Testis (tissue), 3 donors: ENCODE results near the gene PDLIM5. TPM values are rescaled to one million over a fixed set of nuclear protein-coding genes. Genes with fewer than 3 reads are reported as not detected.
"Not testable (repeated sequence)": the region's sequence is repeated elsewhere in the genome, so short reads cannot be mapped to it uniquely, and the experiment has no call there.

Experiments used
- DNase-seq: peaks from one replicate; pipeline ENCODE4 v3.0.0-alpha.2; 2019
- H3K27ac ChIP-seq, 2 donors: fragments of 200-600 bp; sonication (generic); one replicate each; pipeline ENCODE4 v1.5.1; 2019
- H3K27me3 ChIP-seq: fragments of 200-600 bp; sonication (generic); one replicate; pipeline ENCODE4 v1.5.1; 2019
- H3K36me3 ChIP-seq: fragments of 200-600 bp; sonication (generic); one replicate; pipeline ENCODE4 v1.5.1; 2017; ENCODE audit warnings: low read depth; ENCODE audit errors: missing control alignments
- H3K4me1 ChIP-seq: fragments of 200-600 bp; sonication (generic); one replicate; pipeline ENCODE4 v1.5.1; 2019
- H3K4me3 ChIP-seq, 2 donors: fragments of 200-600 bp; sonication (generic); one replicate each; pipeline ENCODE4 v1.5.1; 2017 to 2019
- H3K9me3 ChIP-seq: fragments of 200-600 bp; sonication (generic); one replicate; pipeline ENCODE4 v1.5.1; 2017
- POLR2A ChIP-seq: fragments of 450-650 bp; IDR thresholded peaks from one replicate; pipeline ENCODE4 v1.6.1; 2017; ENCODE audit warnings: antibody characterized with exemption, mild to moderate bottlenecking, moderate library complexity
- WGBS, 2 donors: methylation state at CpG; one replicate each; pipeline ENCODE4 v1.1.5; 2018; 5-methylcytosine and 5-hydroxymethylcytosine counted together
- intact Hi-C: fragments of 100-400 bp; cut with DNase I; formaldehyde crosslinking; loops from one replicate; pipeline ENCODE4 v1.15.1; 2023; ENCODE audit warnings: low total_unique reads
- polyA plus RNA-seq: library from polyadenylated mRNA; stranded (reverse); fragments of 350-450 nt; fragmentation: Illumina TruSeq; extraction: RNeasy Lipid Tissue Mini Kit (QIAGEN cat#74804); gene quantifications from one replicate; pipeline ENCODE4 v1.2.3, GENCODE V29; 2014; ENCODE audit warnings: low read depth, low replicate concordance; ENCODE audit not compliant: insufficient read depth
- total RNA-seq, 2 donors: library from RNA; depleted of rRNA; stranded (reverse); fragments of >200 nt; gene quantifications; one replicate each; pipeline ENCODE4 v1.2.3, GENCODE V29; 2016
- TF ChIP-seq, protein P1 (sequence below), 3 experiments: fragments of 450-650 bp in 2 of 3; fragments of 200-600 bp in 1 of 3; sonication (generic) in 1 of 3; IDR thresholded peaks; one replicate each; pipeline ENCODE4 v1.5.1; 2016 to 2019; ENCODE audit warnings: antibody characterized with exemption in 3 of 3, mild to moderate bottlenecking in 2 of 3, moderate library complexity in 1 of 3

PDLIM5 gene
- total and polyA plus RNA-seq, 3 donors from 2014 or later: 45.5 to 86.8 (median 86.1) TPM

GRCh38 chr4:94508296-94508695 is 56.6 kb downstream of the PDLIM5 start:
- no peak for DNase-seq
- Histone ChIP-seq H3K9me3 (no peaks in the 10 kb centered on the region), H3K27me3 (no peaks in the 10 kb centered on the region), H3K4me1 (peaks cover 8% of the 10 kb centered on the region), H3K36me3 (no peaks in the 10 kb centered on the region), H3K4me3 (no peak overlapping the region), H3K27ac (no peak overlapping the region)
- intact Hi-C loops: no loop called here
- no peak for TF ChIP-seq POLR2A
- TF ChIP-seq, protein P1, sequence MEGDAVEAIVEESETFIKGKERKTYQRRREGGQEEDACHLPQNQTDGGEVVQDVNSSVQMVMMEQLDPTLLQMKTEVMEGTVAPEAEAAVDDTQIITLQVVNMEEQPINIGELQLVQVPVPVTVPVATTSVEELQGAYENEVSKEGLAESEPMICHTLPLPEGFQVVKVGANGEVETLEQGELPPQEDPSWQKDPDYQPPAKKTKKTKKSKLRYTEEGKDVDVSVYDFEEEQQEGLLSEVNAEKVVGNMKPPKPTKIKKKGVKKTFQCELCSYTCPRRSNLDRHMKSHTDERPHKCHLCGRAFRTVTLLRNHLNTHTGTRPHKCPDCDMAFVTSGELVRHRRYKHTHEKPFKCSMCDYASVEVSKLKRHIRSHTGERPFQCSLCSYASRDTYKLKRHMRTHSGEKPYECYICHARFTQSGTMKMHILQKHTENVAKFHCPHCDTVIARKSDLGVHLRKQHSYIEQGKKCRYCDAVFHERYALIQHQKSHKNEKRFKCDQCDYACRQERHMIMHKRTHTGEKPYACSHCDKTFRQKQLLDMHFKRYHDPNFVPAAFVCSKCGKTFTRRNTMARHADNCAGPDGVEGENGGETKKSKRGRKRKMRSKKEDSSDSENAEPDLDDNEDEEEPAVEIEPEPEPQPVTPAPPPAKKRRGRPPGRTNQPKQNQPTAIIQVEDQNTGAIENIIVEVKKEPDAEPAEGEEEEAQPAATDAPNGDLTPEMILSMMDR (IDR thresholded peaks at IDR 0.05): no peak
- 19 to 39% methylated on average over 1 of the region's 1 CpG for WGBS, 2 donors

DNA sequence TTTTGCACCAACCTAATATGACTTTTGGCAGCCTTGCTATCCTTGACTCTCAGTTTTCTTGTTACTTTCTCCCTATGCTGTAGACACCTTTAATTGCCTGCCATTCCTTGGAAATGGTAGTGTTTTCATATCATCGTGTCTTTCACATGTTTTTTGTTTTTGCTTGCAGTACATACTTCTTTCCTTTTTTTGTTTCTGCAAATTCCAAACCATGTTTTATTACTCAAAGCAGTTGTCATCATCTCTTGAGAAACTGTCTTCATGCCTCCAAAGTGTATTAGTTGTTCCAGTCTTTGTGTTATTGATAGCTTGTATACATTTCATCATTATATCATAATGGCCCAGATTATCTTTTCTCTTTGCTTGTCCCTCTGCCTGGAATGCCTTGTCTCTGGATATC is 57.1 kb downstream of the PDLIM5 start:
- no peak overlapping the region for H3K27ac ChIP-seq
- intact Hi-C loops: no loop called here

DNA sequence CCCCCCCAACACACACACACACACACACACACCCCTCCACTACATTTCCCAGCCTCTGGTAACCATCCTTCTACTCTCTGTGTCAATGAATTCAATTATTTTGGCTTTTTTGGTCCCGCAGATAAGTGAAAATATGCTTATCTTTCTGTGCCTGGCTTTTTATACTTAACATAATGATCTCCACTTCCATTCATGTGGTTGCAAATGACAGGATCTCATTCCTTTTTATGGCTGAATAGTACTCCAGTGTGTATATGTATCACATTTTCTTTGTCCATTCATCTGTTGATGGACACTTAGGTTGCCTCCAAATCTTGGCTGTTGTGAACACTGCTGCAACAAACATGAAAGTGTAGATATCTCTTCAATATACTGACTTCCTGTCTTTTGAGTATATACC is 59.8 kb downstream of the PDLIM5 start:
- no peaks in the 10 kb centered on the region for H3K27me3 ChIP-seq
- no peaks in the 10 kb centered on the region for H3K9me3 ChIP-seq
- H3K36me3 ChIP-seq: no peaks in the 10 kb centered on the region
- DNase-seq: no peak
- H3K27ac ChIP-seq: no peak overlapping the region
- WGBS, 2 donors: 88% methylated on average over 1 of the region's 1 CpG
- intact Hi-C loops: no loop called here
- peaks cover 8% of the 10 kb centered on the region for H3K4me1 ChIP-seq
- TF ChIP-seq, protein P1 (IDR thresholded peaks at IDR 0.05): no peak
- TF ChIP-seq POLR2A: no peak
- H3K4me3 ChIP-seq: no peak overlapping the region

More for the DNA sequence above, 57.1 kb downstream of the PDLIM5 start:
- Histone ChIP-seq H3K9me3 (no peaks in the 10 kb centered on the region), H3K27me3 (no peaks in the 10 kb centered on the region), H3K4me3 (no peak overlapping the region), H3K4me1 (peaks cover 8% of the 10 kb centered on the region), H3K36me3 (no peaks in the 10 kb centered on the region)
- TF ChIP-seq, protein P1 (IDR thresholded peaks at IDR 0.05): no peak
- no peak for TF ChIP-seq POLR2A
- WGBS, 2 donors: 63% methylated on average over 1 of the region's 1 CpG
- DNase-seq: no peak

DNA sequence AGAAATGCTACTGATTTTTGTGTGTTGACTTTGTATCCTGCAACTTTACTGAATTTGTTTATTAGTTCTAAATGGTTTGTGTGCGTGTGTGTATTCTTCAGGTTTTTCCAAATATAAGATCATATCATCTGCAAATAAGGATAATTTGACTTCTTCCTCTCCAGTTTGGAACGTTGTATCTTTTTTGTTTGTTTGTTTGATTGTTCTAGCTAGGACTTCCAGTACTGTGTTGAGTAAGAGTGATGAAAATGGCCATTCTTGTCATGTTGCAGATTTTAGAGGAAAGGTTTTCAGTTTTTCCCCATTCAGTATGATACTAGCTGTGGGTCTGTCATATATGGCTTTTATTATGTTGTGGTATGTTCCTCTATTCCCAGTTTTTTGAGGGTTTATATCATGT is 61.8 kb downstream of the PDLIM5 start:
- 79 to 87% methylated on average over 2 of the region's 2 CpGs for WGBS, 2 donors
- intact Hi-C loops, H3K27ac ChIP-seq, H3K36me3 ChIP-seq, H3K27me3 ChIP-seq, H3K9me3 ChIP-seq, H3K4me1 ChIP-seq, DNase-seq, H3K4me3 ChIP-seq: not testable (repeated sequence)

- H3K27ac ChIP-seq: no peak overlapping the region
- DNase-seq: no peak
- no peak overlapping the region for H3K4me3 ChIP-seq
- H3K4me1 ChIP-seq: no peaks in the 10 kb centered on the region
- no peaks in the 10 kb centered on the region for H3K9me3 ChIP-seq
- H3K36me3 ChIP-seq: no peaks in the 10 kb centered on the region
- no peak for TF ChIP-seq POLR2A
- TF ChIP-seq, protein P1 (IDR thresholded peaks at IDR 0.05): no peak
- intact Hi-C loops: no loop called here
- WGBS, 2 donors: 91% methylated on average over 4 of the region's 4 CpGs
- H3K27me3 ChIP-seq: no peaks in the 10 kb centered on the region
Measured at GRCh38 chr4:94515365-94515764, 63.6 kb downstream of the PDLIM5 start.
